ENCODE measurements around the gene CCDC40.

CCDC40 gene

DNA sequence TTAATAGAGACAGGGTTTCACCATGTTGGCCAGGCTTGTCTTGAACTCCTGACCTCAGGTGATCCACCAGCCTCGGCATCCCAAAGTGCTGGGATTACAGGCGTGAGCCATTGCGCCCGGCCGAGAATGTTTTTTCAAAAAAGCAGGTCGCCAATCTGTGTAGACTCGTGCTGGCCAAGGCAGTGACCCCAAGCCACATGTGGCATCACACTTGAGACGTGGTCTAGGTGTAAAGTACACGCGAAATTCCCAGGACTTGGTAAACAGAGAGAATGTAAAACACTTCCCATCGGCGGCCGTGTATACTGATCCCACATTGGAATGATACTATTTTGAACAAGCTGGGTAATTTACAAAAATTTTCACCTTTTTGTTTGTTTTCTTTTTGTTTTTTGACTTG, 41.8 kb upstream of the CCDC40 start:
- no peak overlapping the region for H3K4me3 ChIP-seq (ENCODE audit: low read depth, low read length)
- in situ Hi-C loops (cut with HindIII; ENCODE audit: low sequenced_read_pairs) = no loop called here
- DNase-seq (ENCODE audit: low read depth) = no peak
- TF ChIP-seq CTCF (IDR thresholded peaks at IDR 0.05; ENCODE audit: low read depth, low read length, missing control alignments) = no peak

DNA sequence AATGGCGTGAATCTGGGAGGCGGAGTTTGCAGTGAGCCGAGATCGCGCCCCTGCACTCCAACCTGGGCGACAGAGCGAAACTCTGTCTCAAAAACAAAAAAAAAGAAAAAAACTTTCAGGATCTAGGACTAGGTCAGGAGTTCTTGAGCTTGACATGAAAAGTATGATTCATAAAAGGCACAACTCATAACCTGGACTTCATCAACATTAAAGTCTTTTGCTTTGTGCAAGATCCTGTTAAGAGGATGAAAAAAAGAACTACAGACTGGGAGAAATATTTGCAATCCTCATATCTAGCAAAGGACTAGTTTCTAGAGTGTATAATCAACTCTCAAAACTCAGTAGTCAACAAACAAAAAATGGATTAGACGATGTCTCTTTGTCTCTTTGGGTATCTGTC, 40.7 kb upstream of the CCDC40 start:
- H3K4me3 ChIP-seq (ENCODE audit: low read depth, low read length) = no peak overlapping the region
- TF ChIP-seq CTCF (IDR thresholded peaks at IDR 0.05; ENCODE audit: low read depth, low read length, missing control alignments) = no peak
- no peak for DNase-seq (ENCODE audit: low read depth)
- in situ Hi-C loops (cut with HindIII; ENCODE audit: low sequenced_read_pairs) = no loop called here

GRCh38 chr17:79996291-79996690, 40.2 kb upstream of the CCDC40 start:
- no peak for TF ChIP-seq CTCF (IDR thresholded peaks at IDR 0.05; ENCODE audit: low read depth, low read length, missing control alignments)
- in situ Hi-C loops (cut with HindIII; ENCODE audit: low sequenced_read_pairs) = no loop called here
- no peak for DNase-seq (ENCODE audit: low read depth)
- H3K4me3 ChIP-seq (ENCODE audit: low read depth, low read length) = no peak overlapping the region

DNA sequence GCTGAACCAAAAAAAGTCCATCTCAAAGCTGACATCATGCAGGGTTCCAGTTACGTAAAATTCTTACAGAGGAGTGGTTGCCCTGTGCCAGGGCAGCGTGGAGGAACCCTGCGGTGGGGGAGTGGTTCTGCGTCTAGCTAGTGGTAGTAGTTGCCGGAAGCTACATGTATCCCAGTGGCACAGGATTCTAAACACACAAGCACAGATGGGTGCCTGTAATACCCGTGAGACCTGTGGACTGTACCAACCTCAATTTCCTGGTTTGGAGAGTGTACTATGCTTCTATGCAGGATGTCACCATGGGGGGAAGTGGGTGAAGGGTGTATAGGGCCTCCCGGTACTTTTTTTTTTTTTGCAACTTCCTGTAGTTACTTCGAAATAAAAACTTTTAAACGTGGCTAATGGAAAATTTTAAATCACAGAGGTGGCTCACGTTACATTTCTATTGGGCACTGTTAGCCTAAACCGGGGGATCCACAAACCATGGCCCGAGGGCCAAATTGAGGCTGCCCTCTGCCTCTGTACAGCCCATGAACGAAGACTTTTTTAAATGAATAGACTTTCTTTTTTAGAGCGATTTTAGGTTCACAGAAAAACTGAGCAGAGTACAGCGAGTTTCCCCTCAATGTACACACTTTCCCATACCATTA, 39.3 kb upstream of the CCDC40 start:
- in situ Hi-C loops (cut with HindIII; ENCODE audit: low sequenced_read_pairs) = no loop called here
- no peak overlapping the region for H3K4me3 ChIP-seq (ENCODE audit: low read depth, low read length)
- TF ChIP-seq CTCF (IDR thresholded peaks at IDR 0.05; ENCODE audit: low read depth, low read length, missing control alignments) = no peak
- no peak for DNase-seq (ENCODE audit: low read depth)

DNA sequence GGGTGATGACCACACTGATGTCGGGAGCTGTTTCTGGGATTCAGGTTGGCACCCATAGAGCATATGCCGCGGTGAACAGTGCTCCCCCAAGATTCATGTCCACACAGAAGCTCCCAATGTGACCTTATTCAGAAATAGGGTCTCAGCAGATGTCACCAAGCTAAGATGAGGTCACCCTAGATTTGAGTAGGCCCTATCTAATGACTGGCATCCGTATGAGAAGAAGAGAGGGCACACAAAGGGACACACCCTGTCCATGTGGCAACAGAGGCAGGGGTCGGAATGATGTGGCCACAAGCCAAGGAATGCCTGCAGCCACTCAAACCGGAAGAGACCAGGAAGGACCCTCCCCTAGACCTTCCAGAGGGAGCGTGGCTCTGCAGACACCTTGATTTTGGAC, 36.3 kb upstream of the CCDC40 start:
- no peak for TF ChIP-seq CTCF (IDR thresholded peaks at IDR 0.05; ENCODE audit: low read depth, low read length, missing control alignments)
- no peak for DNase-seq (ENCODE audit: low read depth)
- H3K4me3 ChIP-seq (ENCODE audit: low read depth, low read length) = no peak overlapping the region
- in situ Hi-C loops (cut with HindIII; ENCODE audit: low sequenced_read_pairs) = no loop called here

DNA sequence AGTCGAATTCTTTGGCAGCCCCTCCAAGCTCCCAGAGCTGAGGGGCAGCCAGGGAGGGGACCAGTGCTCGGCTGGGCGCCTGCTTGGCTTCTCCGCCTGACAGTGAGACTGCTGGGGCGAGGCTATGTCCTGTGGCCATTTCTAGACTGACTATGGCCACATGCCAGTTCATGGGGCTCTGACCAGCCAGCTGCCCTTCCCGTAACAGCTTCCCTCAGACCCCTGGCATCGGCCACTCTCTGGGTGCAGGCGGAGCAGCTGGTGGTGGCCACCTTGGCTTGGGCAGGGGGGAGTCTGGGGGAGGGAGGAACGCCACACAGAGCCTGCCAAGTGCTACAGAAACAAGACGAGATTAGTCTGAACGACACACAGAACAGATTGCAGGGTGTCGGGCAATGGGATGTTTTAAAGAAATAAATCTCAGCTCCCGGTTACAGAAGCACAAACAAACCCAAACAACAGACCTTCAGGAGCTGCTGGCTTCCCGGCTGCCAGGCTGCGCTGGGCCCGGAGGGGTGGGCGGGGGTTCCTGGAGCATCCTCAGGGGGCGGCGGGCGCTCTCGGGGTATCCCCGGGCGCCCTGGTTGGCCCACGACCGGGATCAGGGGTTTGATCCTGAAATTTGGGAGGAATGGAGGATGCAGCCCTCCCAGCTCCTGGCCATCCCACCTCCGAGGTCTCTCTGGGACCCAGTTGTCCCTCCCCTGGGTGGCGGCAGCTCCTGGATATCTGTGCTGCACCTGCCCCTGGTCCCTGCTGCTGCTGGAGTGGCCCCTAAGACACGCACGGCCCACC, 35.3 kb upstream of the CCDC40 start:
- in situ Hi-C loops (cut with HindIII; ENCODE audit: low sequenced_read_pairs) = no loop called here
- H3K4me3 ChIP-seq (ENCODE audit: low read depth, low read length) = no peak overlapping the region
- no peak for TF ChIP-seq CTCF (IDR thresholded peaks at IDR 0.05; ENCODE audit: low read depth, low read length, missing control alignments)
- DNase-seq (ENCODE audit: low read depth) = no peak

Measured in astrocyte of the cerebellum (primary cell).